ENCODE results near the gene INSC.

DNA sequence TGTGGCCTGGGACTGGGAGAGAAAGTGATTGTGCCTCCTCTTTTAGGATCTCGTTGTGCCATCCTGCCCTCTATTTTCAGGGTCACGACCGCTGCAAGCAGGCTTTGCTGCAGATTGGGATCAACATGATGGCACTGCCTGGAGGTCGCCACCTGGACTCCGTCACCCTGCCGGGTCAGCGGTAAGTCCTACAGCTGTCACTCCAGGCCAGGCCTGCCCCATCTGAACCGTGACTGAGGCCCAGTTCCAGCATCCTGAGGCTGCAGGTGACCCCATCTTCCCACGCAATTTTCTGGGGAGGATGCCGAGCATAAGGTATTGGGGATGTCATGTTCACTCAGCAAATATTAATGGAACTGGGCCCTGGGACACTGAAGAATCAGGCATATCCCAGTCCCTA, 34.3 kb downstream of the INSC start:
- TF ChIP-seq CREB1 (IDR thresholded peaks at IDR 0.05), result no peak
- no peak for TF ChIP-seq EP300 (IDR thresholded peaks at IDR 0.05; ENCODE audit: borderline replicate concordance in 1 of 2, low read depth in 2 of 2, low read length in 2 of 2)
- no peak for TF ChIP-seq PHF8 (conservative IDR thresholded peaks at IDR 0.05; ENCODE audit: low read depth, low read length)
- TF ChIP-seq RAD21 (IDR thresholded peaks at IDR 0.05 in 1 of 2, conservative IDR thresholded peaks at IDR 0.05 in 1 of 2; ENCODE audit: low read depth in 2 of 2, low read length in 2 of 2), result no peak
- no peak for TF ChIP-seq CTCF (IDR thresholded peaks at IDR 0.05; ENCODE audit: control extremely low read depth in 1 of 3, insufficient read depth in 1 of 3, low read depth in 1 of 3, low read length in 3 of 3)
- TF ChIP-seq POLR2AphosphoS5 (IDR thresholded peaks at IDR 0.05; ENCODE audit: low read depth, low read length), result no peak
- TF ChIP-seq, protein P1, sequence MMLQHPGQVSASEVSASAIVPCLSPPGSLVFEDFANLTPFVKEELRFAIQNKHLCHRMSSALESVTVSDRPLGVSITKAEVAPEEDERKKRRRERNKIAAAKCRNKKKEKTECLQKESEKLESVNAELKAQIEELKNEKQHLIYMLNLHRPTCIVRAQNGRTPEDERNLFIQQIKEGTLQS (IDR thresholded peaks at IDR 0.05; ENCODE audit: insufficient read depth, low read depth, low read length), result no peak
- no peak for TF ChIP-seq EZH2 (IDR thresholded peaks at IDR 0.05; ENCODE audit: low read depth, low read length, severe bottlenecking)
- TF ChIP-seq CEBPB (IDR thresholded peaks at IDR 0.05; ENCODE audit: low read depth, low read length), result no peak
- no peak for TF ChIP-seq TAF1 (IDR thresholded peaks at IDR 0.05; ENCODE audit: low read depth, low read length)
- TF ChIP-seq ZNF274 (IDR thresholded peaks at IDR 0.05; ENCODE audit: borderline replicate concordance, extremely low read depth, low read length), result no peak
- TF ChIP-seq FOSL1 (IDR thresholded peaks at IDR 0.05; ENCODE audit: insufficient read depth, low read depth, low read length), result no peak
- TF ChIP-seq, protein P2, sequence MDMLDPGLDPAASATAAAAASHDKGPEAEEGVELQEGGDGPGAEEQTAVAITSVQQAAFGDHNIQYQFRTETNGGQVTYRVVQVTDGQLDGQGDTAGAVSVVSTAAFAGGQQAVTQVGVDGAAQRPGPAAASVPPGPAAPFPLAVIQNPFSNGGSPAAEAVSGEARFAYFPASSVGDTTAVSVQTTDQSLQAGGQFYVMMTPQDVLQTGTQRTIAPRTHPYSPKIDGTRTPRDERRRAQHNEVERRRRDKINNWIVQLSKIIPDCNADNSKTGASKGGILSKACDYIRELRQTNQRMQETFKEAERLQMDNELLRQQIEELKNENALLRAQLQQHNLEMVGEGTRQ (IDR thresholded peaks at IDR 0.05; ENCODE audit: low read length), result no peak
- no peak for TF ChIP-seq JUND (IDR thresholded peaks at IDR 0.05; ENCODE audit: low read length)
